Astrocyte (in vitro differentiated cells and primary cell): ENCODE results near the gene XBP1. TPM values are rescaled to one million over a fixed set of nuclear protein-coding genes. Genes with fewer than 3 reads are reported as not detected.

Experiments used
- DNase-seq: peaks from one replicate; pipeline ENCODE4 v3.0.0-alpha.2; 2010; ENCODE audit warnings: low read depth
- FAIRE-seq: peaks from 2 replicates; lab custom pipeline; 2011; peaks lifted over from hg19 to GRCh38; lab: Jason Lieb, UNC
- H2AFZ ChIP-seq: 2 replicates; pipeline ENCODE4 v1.6.0; 2012; ENCODE audit warnings: low read depth, low read length, inconsistent platforms
- H3K27ac ChIP-seq: 2 replicates; pipeline ENCODE4 v1.5.1; 2011; ENCODE audit warnings: low read depth, low read length, inconsistent platforms
- H3K27me3 ChIP-seq: 2 replicates; pipeline ENCODE4 v1.6.0; 2011; ENCODE audit warnings: low read length, inconsistent platforms; ENCODE audit not compliant: insufficient read depth
- H3K36me3 ChIP-seq: 2 replicates; pipeline ENCODE4 v1.5.1; 2011; ENCODE audit warnings: low read length, inconsistent platforms; ENCODE audit not compliant: insufficient read depth
- H3K4me1 ChIP-seq: 2 replicates; pipeline ENCODE4 v1.5.1; 2011; ENCODE audit warnings: low read length, inconsistent platforms; ENCODE audit not compliant: insufficient read depth
- H3K4me2 ChIP-seq: 2 replicates; pipeline ENCODE4 v1.6.0; 2012; ENCODE audit warnings: low read length, inconsistent platforms
- H3K4me3 ChIP-seq: 2 replicates; pipeline ENCODE4 v1.5.1; 2011; ENCODE audit warnings: low read depth, mild to moderate bottlenecking, low read length, inconsistent platforms; ENCODE audit not compliant: insufficient read depth
- H3K79me2 ChIP-seq: 2 replicates; pipeline ENCODE4 v1.6.0; 2012; ENCODE audit warnings: mild to moderate bottlenecking, low read length, inconsistent platforms; ENCODE audit not compliant: insufficient read depth
- H3K9ac ChIP-seq: 2 replicates; pipeline ENCODE4 v1.6.0; 2012; ENCODE audit warnings: mild to moderate bottlenecking, low read length, inconsistent platforms
- H3K9me3 ChIP-seq: 2 replicates; pipeline ENCODE4 v1.5.1; 2012; ENCODE audit warnings: low read depth, mild to moderate bottlenecking, low read length, inconsistent platforms; ENCODE audit not compliant: insufficient read depth
- H4K20me1 ChIP-seq: 2 replicates; pipeline ENCODE4 v1.6.0; 2012; ENCODE audit warnings: low read length, inconsistent platforms; ENCODE audit not compliant: insufficient read depth
- H3K27ac Mint-ChIP-seq: one replicate; pipeline ENCODE4 v1.8.0; 2021; ENCODE audit warnings: mild to moderate bottlenecking, mixed read lengths; ENCODE audit not compliant: unreplicated experiment
- H3K27me3 Mint-ChIP-seq: one replicate; pipeline ENCODE4 v1.8.0; 2021; ENCODE audit warnings: low read depth, mixed read lengths; ENCODE audit not compliant: unreplicated experiment
- H3K36me3 Mint-ChIP-seq: one replicate; pipeline ENCODE4 v1.8.0; 2021; ENCODE audit warnings: low read depth, mixed read lengths; ENCODE audit not compliant: unreplicated experiment
- H3K4me1 Mint-ChIP-seq: one replicate; pipeline ENCODE4 v1.8.0; 2021; ENCODE audit warnings: low read depth, mixed read lengths; ENCODE audit not compliant: unreplicated experiment
- H3K4me3 Mint-ChIP-seq: one replicate; pipeline ENCODE4 v1.8.0; 2021; ENCODE audit warnings: mild to moderate bottlenecking, moderate library complexity, mixed read lengths; ENCODE audit not compliant: unreplicated experiment
- H3K9me3 Mint-ChIP-seq: one replicate; pipeline ENCODE4 v1.8.0; 2021; ENCODE audit warnings: mild to moderate bottlenecking, mixed read lengths; ENCODE audit not compliant: unreplicated experiment
- EZH2 ChIP-seq: IDR thresholded peaks from 2 replicates; pipeline ENCODE4 v1.6.1; 2012; ENCODE audit warnings: mild to moderate bottlenecking, low read length, inconsistent platforms; ENCODE audit not compliant: insufficient read depth
- total RNA-seq: library from RNA; stranded (reverse); gene quantifications from 2 replicates; pipeline ENCODE4 v1.2.1, GENCODE V29; 2021
- TF ChIP-seq, protein P1 (sequence below): IDR thresholded peaks from 2 replicates; pipeline ENCODE4 v1.5.1; 2011; ENCODE audit warnings: low read depth, mild to moderate bottlenecking, inconsistent platforms, low read length, moderate library complexity; ENCODE audit not compliant: insufficient read depth

The XBP1 gene
- total RNA-seq, 1 donor from 2014 or later: 142 TPM

DNA sequence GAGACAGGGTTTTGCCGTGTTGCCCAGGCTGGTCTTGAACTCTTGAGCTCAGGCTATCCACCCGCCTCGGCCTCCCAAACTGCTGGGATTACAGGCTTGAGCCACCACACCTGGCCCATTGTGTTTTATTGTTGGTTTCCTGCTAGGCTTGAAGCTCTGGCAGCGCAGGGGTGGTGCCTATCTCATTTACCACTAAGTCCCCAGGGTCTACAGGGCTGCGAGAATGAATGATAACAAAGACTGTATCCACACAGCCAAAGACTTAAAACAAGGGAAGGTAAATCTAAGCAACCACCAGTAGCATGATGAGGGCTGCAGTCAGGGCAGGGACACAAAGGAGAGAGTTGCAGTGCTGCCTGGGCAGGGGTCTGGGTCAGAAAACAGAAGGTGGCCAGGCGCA is 37.3 kb upstream of the XBP1 start:
- no peak overlapping the region for H2AFZ ChIP-seq
- H3K27me3 Mint-ChIP-seq: peaks cover 3% of the 10 kb centered on the region
- H3K36me3 Mint-ChIP-seq: no peaks in the 10 kb centered on the region
- H3K4me1 Mint-ChIP-seq: no peaks in the 10 kb centered on the region
- no peak for FAIRE-seq
- H3K27me3 ChIP-seq: no peaks in the 10 kb centered on the region
- H3K79me2 ChIP-seq: no peaks in the 10 kb centered on the region
- no peak for DNase-seq
- no peaks in the 10 kb centered on the region for H4K20me1 ChIP-seq
- no peak overlapping the region for H3K27ac Mint-ChIP-seq
- H3K4me2 ChIP-seq: no peak overlapping the region
- H3K9me3 Mint-ChIP-seq: no peaks in the 10 kb centered on the region
- no peak overlapping the region for H3K27ac ChIP-seq
- no peaks in the 10 kb centered on the region for H3K36me3 ChIP-seq
- H3K9me3 ChIP-seq: no peaks in the 10 kb centered on the region
- no peak for TF ChIP-seq EZH2
- TF ChIP-seq, protein P1, sequence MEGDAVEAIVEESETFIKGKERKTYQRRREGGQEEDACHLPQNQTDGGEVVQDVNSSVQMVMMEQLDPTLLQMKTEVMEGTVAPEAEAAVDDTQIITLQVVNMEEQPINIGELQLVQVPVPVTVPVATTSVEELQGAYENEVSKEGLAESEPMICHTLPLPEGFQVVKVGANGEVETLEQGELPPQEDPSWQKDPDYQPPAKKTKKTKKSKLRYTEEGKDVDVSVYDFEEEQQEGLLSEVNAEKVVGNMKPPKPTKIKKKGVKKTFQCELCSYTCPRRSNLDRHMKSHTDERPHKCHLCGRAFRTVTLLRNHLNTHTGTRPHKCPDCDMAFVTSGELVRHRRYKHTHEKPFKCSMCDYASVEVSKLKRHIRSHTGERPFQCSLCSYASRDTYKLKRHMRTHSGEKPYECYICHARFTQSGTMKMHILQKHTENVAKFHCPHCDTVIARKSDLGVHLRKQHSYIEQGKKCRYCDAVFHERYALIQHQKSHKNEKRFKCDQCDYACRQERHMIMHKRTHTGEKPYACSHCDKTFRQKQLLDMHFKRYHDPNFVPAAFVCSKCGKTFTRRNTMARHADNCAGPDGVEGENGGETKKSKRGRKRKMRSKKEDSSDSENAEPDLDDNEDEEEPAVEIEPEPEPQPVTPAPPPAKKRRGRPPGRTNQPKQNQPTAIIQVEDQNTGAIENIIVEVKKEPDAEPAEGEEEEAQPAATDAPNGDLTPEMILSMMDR: no peak
- H3K4me3 ChIP-seq: no peak overlapping the region
- H3K9ac ChIP-seq: no peak overlapping the region
- no peak overlapping the region for H3K4me3 Mint-ChIP-seq
- H3K4me1 ChIP-seq: no peaks in the 10 kb centered on the region

DNA sequence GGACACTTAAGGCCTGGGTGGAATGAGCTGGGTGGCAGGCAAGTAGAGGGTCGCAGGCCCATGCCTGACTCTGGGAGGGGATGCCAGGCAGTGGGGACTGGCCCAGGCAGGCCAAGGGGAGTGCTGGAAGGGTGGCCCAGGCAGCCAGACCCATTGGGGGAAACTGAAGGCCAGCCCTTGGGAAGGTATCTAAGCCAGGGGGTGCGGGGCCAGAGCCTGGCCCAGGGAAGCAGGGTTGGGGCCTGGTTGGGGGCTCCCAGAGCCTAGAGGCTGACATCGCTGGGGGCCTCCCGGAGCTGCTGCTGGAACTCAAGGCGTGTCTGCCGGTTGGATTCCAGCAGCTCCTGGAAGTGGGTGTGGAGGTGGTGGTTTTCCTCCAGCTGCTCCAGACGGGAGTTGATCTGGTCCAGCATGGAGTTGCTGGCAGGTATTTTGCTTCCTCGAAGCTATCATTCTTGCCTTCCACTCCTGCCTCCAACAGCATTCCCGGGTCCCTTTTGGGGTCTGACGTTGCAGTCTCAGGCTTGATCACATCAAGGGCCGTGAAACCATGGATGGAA is 35.3 kb upstream of the XBP1 start:
- Histone ChIP-seq H3K27ac (no peak overlapping the region), H4K20me1 (peaks cover 6% of the 10 kb centered on the region), H3K4me3 (no peak overlapping the region), H2AFZ (no peak overlapping the region), H3K27me3 (no peaks in the 10 kb centered on the region), H3K4me2 (no peak overlapping the region), H3K9me3 (no peaks in the 10 kb centered on the region), H3K79me2 (no peaks in the 10 kb centered on the region), H3K9ac (no peak overlapping the region), H3K4me1 (no peaks in the 10 kb centered on the region), H3K36me3 (no peaks in the 10 kb centered on the region)
- FAIRE-seq: no peak
- Mint-ChIP-seq H3K27ac (no peak overlapping the region), H3K4me1 (no peaks in the 10 kb centered on the region), H3K36me3 (peaks cover 3% of the 10 kb centered on the region), H3K27me3 (peaks cover 4% of the 10 kb centered on the region), H3K4me3 (no peak overlapping the region), H3K9me3 (no peaks in the 10 kb centered on the region)
- no peak for TF ChIP-seq EZH2
- TF ChIP-seq, protein P1: no peak
- DNase-seq: no peak

DNA sequence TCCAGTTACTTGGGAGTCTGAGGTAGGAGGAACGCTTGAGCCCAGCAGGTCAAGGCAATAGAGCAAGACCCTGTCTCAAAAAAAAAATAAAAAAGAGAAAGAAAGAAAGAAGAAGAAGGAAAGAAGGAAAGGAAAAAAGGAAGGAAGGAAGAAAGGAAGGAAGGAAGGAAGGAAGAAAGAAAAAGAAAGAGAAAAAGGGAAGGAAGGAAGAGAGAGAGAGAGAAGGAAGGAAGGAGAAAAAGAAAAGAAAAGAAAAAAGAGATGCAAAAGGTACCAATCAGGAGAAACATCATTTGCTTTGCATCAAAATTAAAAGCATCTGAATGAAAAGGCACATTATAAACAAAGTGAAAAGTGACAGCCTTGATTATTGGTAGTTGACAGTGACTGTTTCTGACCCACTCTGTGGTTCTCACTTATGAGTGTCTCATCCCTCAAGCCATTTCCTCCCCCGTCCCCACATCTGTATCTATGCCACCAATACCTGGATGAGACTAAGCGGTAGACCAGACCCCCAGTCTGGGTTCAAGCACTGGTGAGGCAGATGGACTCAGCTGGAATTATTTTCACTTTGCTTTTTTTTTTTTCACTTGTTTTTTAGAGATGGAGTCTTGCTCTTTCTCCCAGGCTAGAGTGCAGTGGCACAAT is 33.0 kb upstream of the XBP1 start:
- TF ChIP-seq EZH2: no peak
- TF ChIP-seq, protein P1: no peak
- Histone ChIP-seq H3K36me3 (no peaks in the 10 kb centered on the region), H3K4me1 (no peaks in the 10 kb centered on the region), H3K27me3 (no peaks in the 10 kb centered on the region), H3K4me3 (no peak overlapping the region), H2AFZ (no peak overlapping the region), H3K27ac (no peak overlapping the region), H3K79me2 (no peaks in the 10 kb centered on the region), H3K9ac (no peak overlapping the region), H3K9me3 (no peaks in the 10 kb centered on the region), H3K4me2 (no peak overlapping the region), H4K20me1 (peaks cover 10% of the 10 kb centered on the region)
- peak; percentile 56 for FAIRE-seq
- no peak overlapping the region for H3K27ac Mint-ChIP-seq
- peaks cover 3% of the 10 kb centered on the region for H3K36me3 Mint-ChIP-seq
- no peak for DNase-seq
- no peaks in the 10 kb centered on the region for H3K9me3 Mint-ChIP-seq
- no peaks in the 10 kb centered on the region for H3K4me1 Mint-ChIP-seq
- no peak overlapping the region for H3K4me3 Mint-ChIP-seq
- peaks cover 4% of the 10 kb centered on the region for H3K27me3 Mint-ChIP-seq
